PC-9 (cell line): ENCODE results near the gene TEX38. TPM values are rescaled to one million over a fixed set of nuclear protein-coding genes. Genes with fewer than 3 reads are reported as not detected.

Source experiments
- BruUV-seq: library from RNA; stranded (reverse); fragments of 400-500 nt; replicated peaks from 2 replicates; lab custom pipeline; 2021; lab: Mats Ljungman, UMichigan
- CTCF ChIA-PET: fragments of 300-600 bp; sonication (Branson Sonifier 250); formaldehyde crosslinking; loops from one replicate; lab custom pipeline; 2022; ENCODE audit warnings: antibody characterized with exemption; lab: Charles Lee
- POLR2A ChIA-PET: fragments of 300-600 bp; sonication (Branson Sonifier 250); formaldehyde crosslinking; loops from one replicate; lab custom pipeline; 2022; ENCODE audit warnings: antibody characterized with exemption; ENCODE audit not compliant: unreplicated experiment; lab: Charles Lee
- DNase-seq, 2 experiments: peaks; one replicate each; pipeline versions ENCODE4 v3.0.0 to v3.0.0-alpha.2; 2015 to 2022; ENCODE audit warnings: mixed read lengths in 1 of 2
- H2AFZ ChIP-seq: fragments of 200-600 bp; sonication (generic); 2 replicates; pipeline ENCODE4 v1.8.1; 2017; ENCODE audit warnings: antibody characterized with exemption
- H3F3A ChIP-seq: fragments of 200-600 bp; sonication (generic); 2 replicates; pipeline ENCODE4 v1.8.1; 2017; ENCODE audit warnings: antibody characterized with exemption, mild to moderate bottlenecking, low read depth; ENCODE audit not compliant: insufficient read depth
- H3K27ac ChIP-seq: fragments of 200-600 bp; sonication (generic); 2 replicates; pipeline ENCODE4 v1.6.1; 2016; ENCODE audit warnings: mixed run types
- H3K27me3 ChIP-seq: fragments of 200-600 bp; sonication (generic); 2 replicates; pipeline ENCODE4 v1.6.1; 2016; ENCODE audit warnings: low read depth, mixed run types; ENCODE audit not compliant: insufficient read depth
- H3K36me3 ChIP-seq: fragments of 200-600 bp; sonication (generic); 2 replicates; pipeline ENCODE4 v1.6.1; 2016; ENCODE audit warnings: low read depth, mixed run types
- H3K4me1 ChIP-seq: fragments of 200-600 bp; sonication (generic); replicated peaks from 2 replicates; pipeline ENCODE4 v1.6.1; 2016; ENCODE audit warnings: mixed run types; ENCODE audit not compliant: insufficient read depth
- H3K4me2 ChIP-seq: fragments of 200-600 bp; sonication (generic); 2 replicates; pipeline ENCODE4 v1.6.1; 2017; ENCODE audit warnings: mixed run types
- H3K4me3 ChIP-seq: fragments of 200-600 bp; sonication (generic); 2 replicates; pipeline ENCODE4 v1.6.1; 2016; ENCODE audit warnings: mixed run types
- H3K79me2 ChIP-seq: fragments of 200-600 bp; sonication (generic); 2 replicates; pipeline ENCODE4 v1.6.1; 2017; ENCODE audit warnings: low read depth, mixed run types
- H3K9me2 ChIP-seq: fragments of 200-600 bp; sonication (generic); 2 replicates; pipeline ENCODE4 v1.8.1; 2017; ENCODE audit warnings: mild to moderate bottlenecking; ENCODE audit not compliant: insufficient read depth
- H3K9me3 ChIP-seq: fragments of 200-600 bp; sonication (generic); 2 replicates; pipeline ENCODE4 v1.8.1; 2016; ENCODE audit warnings: low read depth; ENCODE audit not compliant: insufficient read depth
- H4K20me1 ChIP-seq: fragments of 200-600 bp; sonication (generic); 2 replicates; pipeline ENCODE4 v1.8.1; 2017; ENCODE audit not compliant: insufficient read depth
- EZH2 ChIP-seq: fragments of 200-600 bp; sonication (generic); IDR thresholded peaks from 2 replicates; pipeline ENCODE4 v1.8.0; 2017; ENCODE audit warnings: antibody characterized with exemption, low read depth
- intact Hi-C: fragments of 100-400 bp; cut with micrococcal nuclease; formaldehyde crosslinking; loops from one replicate; pipeline ENCODE4 v1.10.0; 2022; ENCODE audit not compliant: unreplicated experiment
- total RNA-seq: library from RNA; stranded (reverse); gene quantifications from 2 replicates; pipeline ENCODE4 v1.2.3, GENCODE V29; 2021
- TF ChIP-seq, protein P1 (sequence below): fragments of 200-600 bp; sonication (generic); conservative IDR thresholded peaks from 2 replicates; pipeline ENCODE4 v1.6.1; 2017; ENCODE audit warnings: mixed run types, antibody characterized with exemption, mild to moderate bottlenecking, moderate library complexity

The TEX38 gene
- total RNA-seq, 1 experiment from 2014 or later: not detected

GRCh38 chr1:46689897-46690296 is 18.2 kb downstream of the TEX38 start:
- Histone ChIP-seq H3K4me3 (no peak overlapping the region), H3K79me2 (0 out of 2 replicates have a peak, but pooled peaks cover 7% of the 10 kb centered on the region), H4K20me1 (peaks cover 9% of the 10 kb centered on the region; the same call in 1 of the 2 replicates), H3K9me2 (no peaks in the 10 kb centered on the region), H2AFZ (no peak overlapping the region), H3K9me3 (no peaks in the 10 kb centered on the region), H3K4me1 (peaks cover 10% of the 10 kb centered on the region; the same call in 1 of the 2 replicates), H3K4me2 (no peak overlapping the region), H3F3A (peaks cover 8% of the 10 kb centered on the region; the same call in 1 of the 2 replicates), H3K36me3 (peaks cover 50% of the 10 kb centered on the region), H3K27me3 (no peaks in the 10 kb centered on the region), H3K27ac (no peak overlapping the region)
- ChIA-PET CTCF (no interaction called here), POLR2A (no interaction called here)
- TF ChIP-seq, protein P1, sequence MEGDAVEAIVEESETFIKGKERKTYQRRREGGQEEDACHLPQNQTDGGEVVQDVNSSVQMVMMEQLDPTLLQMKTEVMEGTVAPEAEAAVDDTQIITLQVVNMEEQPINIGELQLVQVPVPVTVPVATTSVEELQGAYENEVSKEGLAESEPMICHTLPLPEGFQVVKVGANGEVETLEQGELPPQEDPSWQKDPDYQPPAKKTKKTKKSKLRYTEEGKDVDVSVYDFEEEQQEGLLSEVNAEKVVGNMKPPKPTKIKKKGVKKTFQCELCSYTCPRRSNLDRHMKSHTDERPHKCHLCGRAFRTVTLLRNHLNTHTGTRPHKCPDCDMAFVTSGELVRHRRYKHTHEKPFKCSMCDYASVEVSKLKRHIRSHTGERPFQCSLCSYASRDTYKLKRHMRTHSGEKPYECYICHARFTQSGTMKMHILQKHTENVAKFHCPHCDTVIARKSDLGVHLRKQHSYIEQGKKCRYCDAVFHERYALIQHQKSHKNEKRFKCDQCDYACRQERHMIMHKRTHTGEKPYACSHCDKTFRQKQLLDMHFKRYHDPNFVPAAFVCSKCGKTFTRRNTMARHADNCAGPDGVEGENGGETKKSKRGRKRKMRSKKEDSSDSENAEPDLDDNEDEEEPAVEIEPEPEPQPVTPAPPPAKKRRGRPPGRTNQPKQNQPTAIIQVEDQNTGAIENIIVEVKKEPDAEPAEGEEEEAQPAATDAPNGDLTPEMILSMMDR: no peak
- no peak for TF ChIP-seq EZH2
- no peak for DNase-seq
- intact Hi-C loops: no loop called here
- BruUV-seq: no TSS peak

GRCh38 chr1:46690931-46691421 is 19.3 kb downstream of the TEX38 start:
- H3K79me2 ChIP-seq: 0 out of 2 replicates have a peak, but pooled peaks cover 7% of the 10 kb centered on the region
- peaks cover 8% of the 10 kb centered on the region; the same call in 1 of the 2 replicates for H3F3A ChIP-seq
- H3K36me3 ChIP-seq: peaks cover 55% of the 10 kb centered on the region
- no peak for TF ChIP-seq EZH2
- TF ChIP-seq, protein P1: no peak
- no peak overlapping the region for H3K4me2 ChIP-seq
- ChIA-PET CTCF (interaction anchor here (0.7 kb wide), 1 partner anchor 340 kb away, joined by 9 read pairs; no protein-coding TSS in a partner anchor), POLR2A (interaction anchor here (0.7 kb wide), 1 partner anchor 41 kb away, joined by 4 read pairs; no protein-coding TSS in a partner anchor)
- peaks cover 10% of the 10 kb centered on the region; the same call in 1 of the 2 replicates for H3K4me1 ChIP-seq
- peaks cover 9% of the 10 kb centered on the region; the same call in 1 of the 2 replicates for H4K20me1 ChIP-seq
- no peaks in the 10 kb centered on the region for H3K9me2 ChIP-seq
- no peak overlapping the region for H3K27ac ChIP-seq
- no TSS peak for BruUV-seq
- no peaks in the 10 kb centered on the region for H3K9me3 ChIP-seq
- intact Hi-C loops: no loop called here
- H3K27me3 ChIP-seq: no peaks in the 10 kb centered on the region
- DNase-seq: no peak
- H2AFZ ChIP-seq: no peak overlapping the region
- no peak overlapping the region for H3K4me3 ChIP-seq

- Histone ChIP-seq H3K4me3 (no peak overlapping the region), H3K9me3 (no peaks in the 10 kb centered on the region), H3F3A (peaks cover 8% of the 10 kb centered on the region; the same call in 1 of the 2 replicates), H3K79me2 (0 out of 2 replicates have a peak, but pooled peaks cover 7% of the 10 kb centered on the region), H3K36me3 (peaks cover 50% of the 10 kb centered on the region), H4K20me1 (peaks cover 9% of the 10 kb centered on the region; the same call in 1 of the 2 replicates), H3K9me2 (no peaks in the 10 kb centered on the region), H2AFZ (no peak overlapping the region), H3K27me3 (no peaks in the 10 kb centered on the region), H3K4me1 (peaks cover 6% of the 10 kb centered on the region; the same call in 1 of the 2 replicates), H3K4me2 (no peak overlapping the region), H3K27ac (no peak overlapping the region)
- BruUV-seq: no TSS peak
- ChIA-PET CTCF (no interaction called here), POLR2A (no interaction called here)
- intact Hi-C loops: no loop called here
- TF ChIP-seq, protein P1: peak; percentile 36; the same call in 1 of the 2 replicates
- TF ChIP-seq EZH2: no peak
- DNase-seq: no peak
Observed at GRCh38 chr1:46691997-46692790, 20.5 kb downstream of the TEX38 start.
